Endothelial cell (in vitro differentiated cells): Measurements from ENCODE around the gene IGDCC3. TPM values are rescaled to one million over a fixed set of nuclear protein-coding genes. Genes with fewer than 3 reads are reported as not detected.

Experiments
- DNase-seq: peaks from one replicate; pipeline ENCODE4 v3.0.0; 2021; ENCODE audit warnings: low spot score
- H3K27ac Mint-ChIP-seq: one replicate; pipeline ENCODE4 v1.8.0; 2021; ENCODE audit warnings: mixed read lengths, inconsistent platforms; ENCODE audit not compliant: unreplicated experiment
- H3K27me3 Mint-ChIP-seq: one replicate; pipeline ENCODE4 v1.8.0; 2021; ENCODE audit warnings: mild to moderate bottlenecking, moderate library complexity, mixed read lengths, inconsistent platforms; ENCODE audit not compliant: unreplicated experiment
- H3K36me3 Mint-ChIP-seq: one replicate; pipeline ENCODE4 v1.8.0; 2021; ENCODE audit warnings: mild to moderate bottlenecking, low read depth, mixed read lengths, inconsistent platforms; ENCODE audit not compliant: unreplicated experiment
- H3K4me1 Mint-ChIP-seq: one replicate; pipeline ENCODE4 v1.8.0; 2021; ENCODE audit warnings: mild to moderate bottlenecking, mixed read lengths, inconsistent platforms; ENCODE audit not compliant: unreplicated experiment
- H3K4me3 Mint-ChIP-seq: one replicate; pipeline ENCODE4 v1.8.0; 2021; ENCODE audit warnings: mild to moderate bottlenecking, mixed read lengths, inconsistent platforms; ENCODE audit not compliant: unreplicated experiment
- H3K9me3 Mint-ChIP-seq: one replicate; pipeline ENCODE4 v1.8.0; 2021; ENCODE audit warnings: mixed read lengths, inconsistent platforms; ENCODE audit not compliant: unreplicated experiment
- CTCF ChIP-seq: fragments of 200-600 bp; sonication (generic); IDR thresholded peaks from one replicate; pipeline ENCODE4 v1.5.0; 2021; ENCODE audit warnings: antibody characterized with exemption; ENCODE audit not compliant: unreplicated experiment
- long read RNA-seq: library from polyadenylated mRNA; unstranded; transcript quantifications from one replicate; pipeline ENCODE4 v2.0.0, GENCODE V29; 2020; ENCODE audit not compliant: unreplicated experiment
- total RNA-seq: library from RNA; stranded (reverse); fragmentation: NEBNext Ultra II Directional; extraction: Animal tissue kit (Norgen Biotek cat#: 25700); gene quantifications from one replicate; pipeline ENCODE4 v1.2.1, GENCODE V29; 2021; ENCODE audit not compliant: unreplicated experiment

IGDCC3 gene
- 538 TPM for total RNA-seq
- long read RNA-seq, full-length matches to known transcripts: 97 of 259 reads
- long read RNA-seq, partial matches to known transcripts: 42 of 259 reads
- long read RNA-seq, other reads (novel, unspliced or antisense): 120 of 259 reads

GRCh38 chr15:65377976-65378366 lies at the start of gene IGDCC3:
TSS of gene IGDCC3 (minus strand) at chr15:65378002. CDS start at chr15:65377788, 214 bp downstream.
- DNase-seq: peak; percentile 82
- Mint-ChIP-seq H3K9me3 (no peaks in the 10 kb centered on the region), H3K27ac (peak within 1 kb of the TSS; percentile 96), H3K4me1 (peaks cover 70% of the 10 kb centered on the region), H3K27me3 (peaks cover 9% of the 10 kb centered on the region), H3K4me3 (peak within 1 kb of the TSS; percentile 99), H3K36me3 (peaks cover 44% of the 10 kb centered on the region)
- TF ChIP-seq CTCF: no peak

GRCh38 chr15:65426216-65426853 lies 48.5 kb upstream of the IGDCC3 start:
- TF ChIP-seq CTCF: no peak
- Mint-ChIP-seq H3K4me3 (no peak overlapping the region), H3K9me3 (no peaks in the 10 kb centered on the region), H3K27ac (no peak overlapping the region), H3K27me3 (peaks cover 19% of the 10 kb centered on the region), H3K36me3 (peaks cover 17% of the 10 kb centered on the region), H3K4me1 (peaks cover 26% of the 10 kb centered on the region)
- DNase-seq: no peak

GRCh38 chr15:65424683-65425082 lies 46.9 kb upstream of the IGDCC3 start:
- peak overlapping the region; percentile 81 for H3K27ac Mint-ChIP-seq
- H3K9me3 Mint-ChIP-seq: no peaks in the 10 kb centered on the region
- no peak for TF ChIP-seq CTCF
- peaks cover 22% of the 10 kb centered on the region for H3K27me3 Mint-ChIP-seq
- peaks cover 20% of the 10 kb centered on the region for H3K36me3 Mint-ChIP-seq
- DNase-seq: no peak
- H3K4me1 Mint-ChIP-seq: peaks cover 36% of the 10 kb centered on the region
- peak overlapping the region; percentile 13 for H3K4me3 Mint-ChIP-seq

- no peaks in the 10 kb centered on the region for H3K9me3 Mint-ChIP-seq
- H3K36me3 Mint-ChIP-seq: peaks cover 20% of the 10 kb centered on the region
- peaks cover 36% of the 10 kb centered on the region for H3K4me1 Mint-ChIP-seq
- no peak for DNase-seq
- H3K27me3 Mint-ChIP-seq: peaks cover 22% of the 10 kb centered on the region
- peak overlapping the region; percentile 81 for H3K27ac Mint-ChIP-seq
- peak overlapping the region; percentile 96 for H3K4me3 Mint-ChIP-seq
- no peak for TF ChIP-seq CTCF
Observed at GRCh38 chr15:65423976-65424679, 46.3 kb upstream of the IGDCC3 start.
